ENCODE data around the gene RIMKLB. TPM values are rescaled to one million over a fixed set of nuclear protein-coding genes. Genes with fewer than 3 reads are reported as not detected.
"Not testable (repeated sequence)": the region's sequence is repeated elsewhere in the genome, so short reads cannot be mapped to it uniquely, and the experiment has no call there.

The RIMKLB gene
- total RNA-seq, 1 experiment from 2014 or later, result 0.39 TPM

GRCh38 chr12:8785499-8785898, 87.7 kb downstream of the RIMKLB start:
- intact Hi-C loops (cut with micrococcal nuclease), result no loop called here

GRCh38 chr12:8787206-8787605, 89.4 kb downstream of the RIMKLB start:
- intact Hi-C loops (cut with micrococcal nuclease); RAD21 ChIA-PET (ENCODE audit: low non-redundant PET in 1 of 2, low total read pairs in 2 of 2, uncharacterized antibody in 2 of 2, unreplicated experiment in 2 of 2); CTCF ChIA-PET; H4K20me1 ChIP-seq (ENCODE audit: insufficient read depth); H3K4me3 ChIP-seq (replicated peaks in 1 of 2; ENCODE audit: low read depth in 1 of 2, low read length in 2 of 2); POLR2A ChIA-PET; H3K27ac ChIP-seq (ENCODE audit: low read depth, low read length); H3K36me3 ChIP-seq (ENCODE audit: control insufficient read depth in 1 of 2, insufficient read depth in 2 of 2, low read length in 2 of 2); H3K9me2 ChIP-seq (ENCODE audit: insufficient read depth); ATAC-seq; DNase-seq (ENCODE audit: low read depth, low spot score); H3K4me1 ChIP-seq (ENCODE audit: control insufficient read depth in 1 of 2, insufficient read depth in 2 of 2, low read length in 2 of 2); H3K79me2 ChIP-seq (ENCODE audit: insufficient read depth, low read length); H2AFZ ChIP-seq (ENCODE audit: low read depth, low read length, poor library complexity, severe bottlenecking); H3K9me3 ChIP-seq (ENCODE audit: control insufficient read depth in 1 of 2, insufficient read depth in 1 of 2, low read depth in 1 of 2, low read length in 2 of 2); H3K4me2 ChIP-seq (ENCODE audit: low read length); H3K9ac ChIP-seq (ENCODE audit: low read length); BruUV-seq (replicated peaks); H3K27me3 ChIP-seq (ENCODE audit: insufficient read depth, low read length): not testable (repeated sequence)

More at GRCh38 chr12:8785499-8785898, 87.7 kb downstream of the RIMKLB start:
- H3K79me2 ChIP-seq (ENCODE audit: insufficient read depth, low read length), result no peaks in the 10 kb centered on the region
- no peak overlapping the region for H3K4me2 ChIP-seq (ENCODE audit: low read length)
- DNase-seq (ENCODE audit: low read depth, low spot score) (no peak), ATAC-seq (no peak)
- no peaks in the 10 kb centered on the region for H3K9me2 ChIP-seq (ENCODE audit: insufficient read depth)
- POLR2A ChIA-PET, result no interaction called here
- no peaks in the 10 kb centered on the region for H3K9me3 ChIP-seq (ENCODE audit: control insufficient read depth in 1 of 2, insufficient read depth in 1 of 2, low read depth in 1 of 2, low read length in 2 of 2)
- RAD21 ChIA-PET (ENCODE audit: low non-redundant PET in 1 of 2, low total read pairs in 2 of 2, uncharacterized antibody in 2 of 2, unreplicated experiment in 2 of 2), result no interaction called here
- H2AFZ ChIP-seq (ENCODE audit: low read depth, low read length, poor library complexity, severe bottlenecking), result no peak overlapping the region
- CTCF ChIA-PET, result no interaction called here
- H3K9ac ChIP-seq (ENCODE audit: low read length), result no peak overlapping the region
- no peaks in the 10 kb centered on the region for H4K20me1 ChIP-seq (ENCODE audit: insufficient read depth)
- H3K27me3 ChIP-seq (ENCODE audit: insufficient read depth, low read length), result 0 out of 2 replicates have a peak, but pooled peaks cover 4% of the 10 kb centered on the region
- H3K4me1 ChIP-seq (ENCODE audit: control insufficient read depth in 1 of 2, insufficient read depth in 2 of 2, low read length in 2 of 2), result no peaks in the 10 kb centered on the region
- BruUV-seq (replicated peaks), result no TSS peak
- no peaks in the 10 kb centered on the region for H3K36me3 ChIP-seq (ENCODE audit: control insufficient read depth in 1 of 2, insufficient read depth in 2 of 2, low read length in 2 of 2)
- H3K27ac ChIP-seq (ENCODE audit: low read depth, low read length), result no peak overlapping the region
- no peak overlapping the region for H3K4me3 ChIP-seq (replicated peaks in 1 of 2; ENCODE audit: low read depth in 1 of 2, low read length in 2 of 2)
- TF ChIP-seq SIN3A (IDR thresholded peaks at IDR 0.05; ENCODE audit: low read depth), result no peak
- TF ChIP-seq TCF7L2 (IDR thresholded peaks at IDR 0.05; ENCODE audit: borderline replicate concordance, extremely low read depth, insufficient read depth, insufficient read length), result no peak
- no peak for TF ChIP-seq CBX3 (IDR thresholded peaks at IDR 0.05; ENCODE audit: low read depth)

DNA sequence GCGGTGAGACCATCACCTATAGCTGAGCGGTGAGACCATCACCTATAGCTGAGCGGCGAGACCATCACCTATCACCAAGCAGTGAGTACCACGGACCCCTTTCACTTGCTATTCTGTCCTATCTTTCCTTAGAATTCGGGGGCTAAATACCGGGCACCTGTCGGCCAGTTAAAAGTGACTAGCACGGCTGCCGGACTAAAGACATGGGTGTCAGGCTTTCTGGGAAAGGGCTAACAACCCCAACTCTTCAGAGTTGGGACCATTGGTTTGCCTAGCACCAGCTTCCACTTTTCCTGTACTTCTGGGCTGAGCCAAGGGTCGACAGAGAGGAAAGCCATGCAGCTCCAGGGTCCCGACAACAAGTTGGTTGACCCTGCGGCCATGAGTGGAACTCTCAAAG, 90.9 kb downstream of the RIMKLB start:
- H3K4me1 ChIP-seq (ENCODE audit: control insufficient read depth in 1 of 2, insufficient read depth in 2 of 2, low read length in 2 of 2); H3K27ac ChIP-seq (ENCODE audit: low read depth, low read length); DNase-seq (ENCODE audit: low read depth, low spot score); ATAC-seq; H3K4me2 ChIP-seq (ENCODE audit: low read length); H2AFZ ChIP-seq (ENCODE audit: low read depth, low read length, poor library complexity, severe bottlenecking); POLR2A ChIA-PET; intact Hi-C loops (cut with micrococcal nuclease); H3K9me2 ChIP-seq (ENCODE audit: insufficient read depth); H4K20me1 ChIP-seq (ENCODE audit: insufficient read depth); H3K27me3 ChIP-seq (ENCODE audit: insufficient read depth, low read length); RAD21 ChIA-PET (ENCODE audit: low non-redundant PET in 1 of 2, low total read pairs in 2 of 2, uncharacterized antibody in 2 of 2, unreplicated experiment in 2 of 2); H3K9ac ChIP-seq (ENCODE audit: low read length); H3K36me3 ChIP-seq (ENCODE audit: control insufficient read depth in 1 of 2, insufficient read depth in 2 of 2, low read length in 2 of 2); BruUV-seq (replicated peaks); H3K4me3 ChIP-seq (replicated peaks in 1 of 2; ENCODE audit: low read depth in 1 of 2, low read length in 2 of 2); CTCF ChIA-PET; H3K79me2 ChIP-seq (ENCODE audit: insufficient read depth, low read length); H3K9me3 ChIP-seq (ENCODE audit: control insufficient read depth in 1 of 2, insufficient read depth in 1 of 2, low read depth in 1 of 2, low read length in 2 of 2): not testable (repeated sequence)

- H3K9me2 ChIP-seq (ENCODE audit: insufficient read depth); intact Hi-C loops (cut with micrococcal nuclease); RAD21 ChIA-PET (ENCODE audit: low non-redundant PET in 1 of 2, low total read pairs in 2 of 2, uncharacterized antibody in 2 of 2, unreplicated experiment in 2 of 2); H3K9ac ChIP-seq (ENCODE audit: low read length); DNase-seq (ENCODE audit: low read depth, low spot score); BruUV-seq (replicated peaks); CTCF ChIA-PET; H3K27me3 ChIP-seq (ENCODE audit: insufficient read depth, low read length); H4K20me1 ChIP-seq (ENCODE audit: insufficient read depth); ATAC-seq; H3K27ac ChIP-seq (ENCODE audit: low read depth, low read length); H3K79me2 ChIP-seq (ENCODE audit: insufficient read depth, low read length); H3K4me2 ChIP-seq (ENCODE audit: low read length); POLR2A ChIA-PET; H3K4me3 ChIP-seq (replicated peaks in 1 of 2; ENCODE audit: low read depth in 1 of 2, low read length in 2 of 2); H3K4me1 ChIP-seq (ENCODE audit: control insufficient read depth in 1 of 2, insufficient read depth in 2 of 2, low read length in 2 of 2); H2AFZ ChIP-seq (ENCODE audit: low read depth, low read length, poor library complexity, severe bottlenecking); H3K9me3 ChIP-seq (ENCODE audit: control insufficient read depth in 1 of 2, insufficient read depth in 1 of 2, low read depth in 1 of 2, low read length in 2 of 2); H3K36me3 ChIP-seq (ENCODE audit: control insufficient read depth in 1 of 2, insufficient read depth in 2 of 2, low read length in 2 of 2): not testable (repeated sequence)
These were observed 91.7 kb downstream of the RIMKLB start for GRCh38 chr12:8789341-8790013.

Data from HCT116 (cell line).